Stimulated activated CD8-positive, alpha-beta memory T cell treated with anti-CD3 and anti-CD28 coated beads, Interleukin-4, amount 100 ng/mL, for 4 hours (primary cell): ENCODE measurements around the gene FABP6.
"Not testable (repeated sequence)": the region's sequence is repeated elsewhere in the genome, so short reads cannot be mapped to it uniquely, and the experiment has no call there.

Experiments
- DNase-seq, 2 donors: peaks; one replicate each; pipeline ENCODE4 v3.0.0-alpha.2; 2020; ENCODE audit warnings: low read depth in 2 of 2, low spot score in 1 of 2

The FABP6 gene, protein sequence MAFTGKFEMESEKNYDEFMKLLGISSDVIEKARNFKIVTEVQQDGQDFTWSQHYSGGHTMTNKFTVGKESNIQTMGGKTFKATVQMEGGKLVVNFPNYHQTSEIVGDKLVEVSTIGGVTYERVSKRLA

GRCh38 chr5:160229190-160229742 lies at the start of gene FABP6:
Gene FABP6, plus strand, starts transcription at chr5:160229506. Its CDS starts 52 bp downstream, at chr5:160229558.
- no peak for DNase-seq

GRCh38 chr5:160180931-160181330 lies 48.4 kb upstream of the FABP6 start:
- DNase-seq, result no peak

DNA sequence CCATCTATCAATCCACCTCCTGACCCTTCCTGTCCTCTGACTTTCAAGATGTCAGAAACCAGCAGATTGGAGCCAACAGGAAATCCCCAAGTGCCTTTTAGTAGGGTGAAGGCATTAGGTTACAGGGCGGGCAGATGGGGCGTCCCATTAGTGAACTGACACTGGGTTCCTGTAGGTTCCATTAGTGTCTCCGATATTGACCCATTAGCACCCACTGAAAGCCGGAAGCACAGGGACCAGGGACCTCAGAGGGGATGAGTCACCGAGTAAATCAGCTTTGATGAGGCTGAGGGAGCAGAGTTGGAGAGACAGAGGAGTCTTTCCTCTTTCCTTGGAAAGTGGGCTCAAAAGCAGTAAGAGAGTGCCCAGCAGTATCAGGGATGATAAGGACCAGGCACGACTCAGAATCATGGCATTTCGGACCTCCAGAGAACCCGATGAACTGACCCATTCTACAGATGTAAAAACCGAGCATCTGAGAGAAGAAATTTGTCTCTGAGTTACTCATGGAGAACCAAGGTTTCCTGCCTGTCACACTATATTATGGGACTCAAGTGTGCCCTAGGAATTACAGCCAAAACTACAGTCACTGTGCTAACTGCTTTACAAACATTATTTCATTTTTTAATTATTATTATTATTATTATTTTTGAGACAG lies 47.2 kb upstream of the FABP6 start:
- no peak for DNase-seq

- no peak for DNase-seq
These were observed 46.2 kb upstream of the FABP6 start for GRCh38 chr5:160183075-160183474.

DNA sequence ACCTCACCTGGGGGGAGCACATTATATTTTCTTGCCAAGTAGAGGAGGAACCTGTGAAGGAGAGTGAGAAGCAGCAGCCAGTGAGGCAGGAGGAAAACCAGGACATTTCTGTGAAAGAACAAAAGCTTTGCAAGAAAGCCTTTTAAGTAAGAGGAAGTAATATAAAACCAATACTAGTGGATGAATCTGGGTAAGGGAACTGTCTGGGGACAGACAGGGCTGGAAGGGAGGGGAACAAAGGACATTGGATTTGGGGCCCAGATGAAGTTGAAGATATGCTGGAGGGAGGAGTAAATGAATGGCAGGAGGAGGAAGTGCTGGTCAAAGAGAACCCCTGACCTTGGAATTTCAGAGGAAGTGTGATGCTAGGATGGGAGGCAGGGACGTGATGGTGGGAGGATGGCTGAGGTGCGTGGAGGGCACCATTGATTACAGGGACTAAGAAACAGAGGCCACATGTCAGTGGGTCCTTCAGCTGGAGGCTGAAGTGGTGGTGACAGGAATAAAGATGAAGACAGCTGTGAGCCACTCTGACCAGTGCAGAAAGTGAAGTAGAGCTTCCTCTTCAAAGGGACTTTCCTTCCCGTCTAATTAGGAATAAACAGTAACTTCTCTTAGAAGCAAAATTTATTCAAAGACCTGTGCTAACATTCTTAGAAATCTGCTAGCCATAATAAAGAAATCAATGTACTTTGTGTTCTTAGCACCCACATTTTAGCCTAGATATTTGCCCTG lies 43.5 kb upstream of the FABP6 start:
- DNase-seq, result no peak

- no peak for DNase-seq
These were observed 42.8 kb upstream of the FABP6 start for GRCh38 chr5:160186480-160186879.

- no peak for DNase-seq
These were observed 42.2 kb upstream of the FABP6 start for GRCh38 chr5:160187091-160187490.

GRCh38 chr5:160188141-160189015 lies 40.9 kb upstream of the FABP6 start:
- DNase-seq, result no peak

GRCh38 chr5:160192424-160192823 lies 36.9 kb upstream of the FABP6 start:
- DNase-seq, result no peak

GRCh38 chr5:160193076-160193475 lies 36.2 kb upstream of the FABP6 start:
- DNase-seq, result not testable (repeated sequence)

DNA sequence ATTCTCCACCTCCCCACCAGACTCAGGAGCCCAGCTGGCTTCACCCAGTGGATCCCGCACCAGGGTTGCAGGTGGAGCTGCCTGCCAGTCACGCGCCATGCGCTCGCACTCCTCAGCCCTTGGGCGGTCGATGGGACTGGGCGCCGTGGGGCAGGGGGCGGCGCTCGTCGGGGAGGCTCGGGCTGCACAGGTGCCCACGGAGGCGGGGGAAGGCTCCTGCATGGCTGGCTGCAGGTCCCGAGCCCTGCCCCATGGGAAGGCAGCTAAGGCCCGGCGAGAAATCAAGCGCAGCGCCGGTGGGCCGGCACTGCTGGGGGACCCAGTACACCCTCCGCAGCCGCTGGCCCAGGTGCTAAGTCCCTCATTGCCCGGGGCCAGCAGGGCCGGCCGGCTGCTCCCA lies 35.5 kb upstream of the FABP6 start:
- not testable (repeated sequence) for DNase-seq

DNA sequence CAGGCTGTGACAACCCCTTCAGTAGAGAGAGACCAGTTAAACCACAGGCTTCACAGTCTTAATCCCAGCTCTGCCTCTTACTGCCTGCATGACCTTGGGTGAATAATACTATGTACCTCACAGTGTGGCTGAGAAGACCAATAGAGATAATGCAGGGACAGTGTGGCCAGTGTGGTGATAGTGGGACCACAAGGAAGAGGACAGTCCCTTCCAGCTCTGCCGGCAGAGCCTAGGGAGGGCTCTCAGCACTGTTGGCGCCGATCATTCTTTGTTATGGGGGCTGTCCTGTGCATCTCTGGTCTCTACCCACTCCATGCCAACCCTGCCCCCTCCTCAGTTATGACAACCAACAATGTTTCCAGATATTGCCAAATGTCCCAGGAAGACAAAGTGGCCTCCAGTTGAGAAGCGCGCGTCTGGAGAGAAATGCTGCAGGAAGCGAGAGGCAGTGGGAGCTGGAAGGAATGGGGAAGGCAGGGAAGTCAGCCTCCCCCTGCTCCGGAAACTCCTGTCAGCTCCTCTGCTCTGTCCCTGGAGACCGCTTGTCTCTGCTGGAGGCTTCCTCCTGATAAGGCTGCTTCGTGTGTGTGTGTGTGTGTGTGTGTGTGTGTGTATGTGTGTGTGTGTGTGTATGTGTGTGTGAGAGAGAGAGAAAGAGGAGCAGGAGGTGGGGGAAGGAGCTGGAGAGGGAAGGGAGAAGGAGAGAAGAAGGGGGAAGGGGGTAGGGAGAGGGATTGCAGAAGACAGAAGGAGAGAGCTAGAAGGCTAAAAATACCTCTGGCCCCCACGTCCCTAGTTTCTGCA lies 31.8 kb upstream of the FABP6 start:
- no peak for DNase-seq

DNA sequence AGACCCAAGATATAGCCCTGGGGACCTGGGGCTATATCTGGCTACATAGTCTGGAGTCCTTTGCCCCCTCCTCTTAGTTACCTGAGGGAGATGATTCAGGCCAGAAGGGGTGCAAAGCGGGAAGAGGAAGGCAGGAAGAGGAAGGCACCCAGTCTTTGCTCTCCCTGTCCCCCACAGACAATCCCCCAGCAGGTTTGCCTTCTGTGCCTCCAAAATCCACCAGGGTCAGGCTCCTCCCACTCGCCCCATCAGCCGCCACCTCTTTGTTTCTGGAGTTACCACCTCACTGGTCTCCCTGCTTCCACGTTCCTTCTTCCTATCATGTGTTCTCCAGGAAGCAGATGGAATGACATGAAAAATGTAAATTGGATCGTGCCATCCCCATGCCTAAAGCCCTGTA lies 31.2 kb upstream of the FABP6 start:
- DNase-seq, result no peak

DNA sequence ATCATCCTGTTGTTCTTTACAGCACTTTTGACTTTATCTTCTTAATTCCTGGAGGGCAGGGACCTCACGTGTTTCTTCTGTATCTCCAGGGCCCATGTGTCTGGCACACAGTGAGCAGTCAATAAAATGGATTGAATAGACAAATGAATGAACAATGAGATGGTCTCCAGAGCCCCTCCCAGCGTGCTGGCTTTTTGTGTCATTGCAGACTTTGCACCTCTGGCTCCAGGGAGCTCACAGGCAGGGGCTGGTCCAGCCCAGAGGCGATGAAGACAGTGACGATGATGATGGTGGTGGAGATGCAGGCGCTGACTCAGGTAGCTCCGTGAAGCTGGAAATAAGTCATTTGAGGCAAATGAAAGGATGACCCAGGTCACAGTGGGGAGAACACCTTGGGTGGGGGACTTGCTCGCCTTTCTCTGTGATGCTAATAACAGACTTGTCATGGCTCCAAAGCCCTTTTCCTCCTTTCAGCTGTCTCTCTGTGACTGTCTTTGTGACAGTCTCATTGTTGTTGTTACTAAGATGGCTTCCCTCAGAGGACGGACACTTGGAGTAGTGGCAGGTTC lies 30.4 kb upstream of the FABP6 start:
- no peak for DNase-seq

DNA sequence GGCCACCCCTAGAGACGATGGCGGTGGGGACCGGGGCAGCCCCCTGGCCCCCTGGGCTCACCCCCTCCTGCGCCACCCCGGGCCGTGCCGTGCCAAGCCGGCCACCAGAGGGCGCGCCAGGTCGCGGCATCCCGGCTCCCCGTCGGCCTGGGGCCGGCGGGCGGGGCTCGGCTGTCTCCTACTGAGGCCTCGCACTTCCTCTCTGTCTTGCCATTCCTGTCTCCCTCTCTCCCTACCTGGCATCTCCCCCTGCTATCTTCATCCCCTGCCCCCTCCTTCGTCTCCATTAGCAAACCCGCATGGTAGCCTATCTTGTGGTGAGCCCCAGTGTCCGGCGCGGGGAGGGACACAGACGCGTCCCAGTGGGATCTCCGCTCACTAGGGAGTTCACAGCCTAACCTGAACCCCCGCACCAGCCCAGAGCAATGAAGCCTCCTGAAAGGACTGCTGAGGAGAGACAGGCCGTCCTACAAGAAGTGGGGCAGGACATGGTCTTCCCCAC lies 29.8 kb upstream of the FABP6 start:
- peak; percentile 18 to 30 for DNase-seq

- DNase-seq, result no peak
These were observed 22.2 kb upstream of the FABP6 start for GRCh38 chr5:160207061-160207460.

- DNase-seq, result no peak
These were observed 19.4 kb upstream of the FABP6 start for GRCh38 chr5:160209917-160210316.

DNA sequence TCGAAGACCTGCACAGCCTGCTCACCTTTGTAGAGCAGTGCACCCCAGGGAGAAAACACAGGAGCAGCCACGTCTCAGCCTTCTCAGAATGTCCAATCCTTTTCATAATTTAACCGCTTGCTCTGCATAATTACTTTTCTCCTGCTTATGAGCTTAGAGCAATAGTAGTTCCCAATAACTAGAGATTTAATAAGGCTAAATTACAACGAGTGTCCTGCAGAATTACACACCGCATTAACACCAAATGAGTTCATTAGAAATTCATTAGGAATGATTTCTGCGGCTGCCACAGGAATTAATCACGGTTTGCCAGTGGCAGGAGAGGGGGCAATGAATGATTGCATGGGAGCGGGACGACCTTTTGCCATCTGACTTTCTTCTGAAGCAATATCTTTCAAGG lies 18.7 kb upstream of the FABP6 start:
- DNase-seq, result no peak

DNA sequence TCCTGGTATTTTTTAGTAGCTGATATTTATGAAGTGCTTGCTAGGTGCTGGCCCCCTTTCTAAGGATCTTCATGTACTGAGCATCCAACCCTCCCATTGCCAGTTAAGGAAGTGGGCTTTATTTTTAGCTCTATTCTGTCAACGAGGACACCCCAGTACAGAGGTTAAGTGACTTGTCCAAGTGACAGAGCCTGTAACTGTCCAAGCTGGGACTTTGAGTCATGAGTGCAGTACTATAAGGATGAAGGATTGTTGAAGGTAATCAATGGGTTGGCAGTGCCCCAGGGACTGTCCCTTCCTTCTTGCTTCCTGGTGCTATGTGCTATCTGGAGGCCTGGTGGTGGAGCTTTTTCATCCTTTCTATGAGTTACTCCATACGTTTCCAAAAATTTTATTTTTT lies 18.0 kb upstream of the FABP6 start:
- DNase-seq, result no peak

DNA sequence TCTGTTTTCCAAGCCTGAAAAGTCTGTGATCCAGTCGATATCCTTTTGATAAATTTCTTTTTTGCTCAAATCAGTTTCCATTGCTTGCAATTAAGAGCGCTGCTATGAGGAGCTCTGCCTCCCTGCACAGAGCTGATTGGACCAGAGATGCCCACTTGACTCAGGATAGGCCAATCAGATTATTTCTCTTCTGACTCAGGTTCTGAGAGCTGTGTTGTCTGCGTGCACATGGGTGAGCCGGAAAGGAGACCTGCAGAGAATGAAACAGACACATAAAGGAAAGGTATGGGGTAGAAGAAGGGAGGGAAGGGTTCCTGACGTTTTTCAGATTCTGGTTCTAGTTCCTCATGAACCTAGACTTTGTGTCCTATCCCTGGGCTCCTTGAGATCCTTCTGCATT lies 15.8 kb upstream of the FABP6 start:
- DNase-seq, result no peak
